ENCODE data around the gene EREG. TPM values are rescaled to one million over a fixed set of nuclear protein-coding genes. Genes with fewer than 3 reads are reported as not detected.
A peak's percentile ranks its signal among the peaks of the same experiment; 100 is the strongest.

EREG gene
- total and polyA plus RNA-seq, 9 of the 15 experiments (the other 6 are each of a cell fraction or from before 2014, with no cell fraction given): 0.97 to 7.3 (median 2.5) TPM

- no peak for TF ChIP-seq NBN (IDR thresholded peaks at IDR 0.05; ENCODE audit: low read depth)
Observed at GRCh38 chr4:74331252-74331651, 33.7 kb upstream of the EREG start (continued).

DNA sequence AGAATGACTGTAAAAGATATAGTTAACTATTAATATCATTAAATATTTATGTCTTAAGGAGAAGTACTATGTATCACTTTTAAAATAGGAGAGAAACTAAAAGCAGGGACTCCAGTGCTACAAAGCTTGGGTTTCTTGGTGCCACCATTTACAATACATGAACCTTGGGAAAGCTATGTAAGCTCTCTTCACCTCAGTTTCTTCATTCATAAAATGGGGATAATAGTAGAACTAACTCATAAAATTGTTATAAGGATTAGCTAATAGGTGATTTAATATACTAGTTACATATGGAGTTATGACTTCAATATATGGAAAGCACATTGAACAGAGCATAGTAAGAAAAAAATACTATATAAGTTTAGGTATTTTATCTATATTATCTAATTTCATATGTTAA, 33.0 kb upstream of the EREG start:
- peak overlapping the region in 1 of 2 experiments; percentile 70; a peak in 1 of 4 replicates for H3K9ac ChIP-seq (ENCODE audit: insufficient read depth in 1 of 2, low read depth in 2 of 2, low read length in 2 of 2)
- H4K20me1 ChIP-seq (replicated peaks; ENCODE audit: control insufficient read depth, insufficient read depth, low read length): no peaks in the 10 kb centered on the region
- H3K4me3 ChIP-seq: no peak overlapping the region
- peaks cover 36% of the 10 kb centered on the region for H3K79me2 ChIP-seq (ENCODE audit: control insufficient read depth, insufficient read depth, low read length)
- no peaks in the 10 kb centered on the region for H3K27me3 ChIP-seq (ENCODE audit: control insufficient read depth in 2 of 2, insufficient read depth in 2 of 2, low read length in 2 of 2)
- no TSS peak for BruUV-seq (replicated peaks)
- no peaks in the 10 kb centered on the region for H3K9me1 ChIP-seq (ENCODE audit: control insufficient read depth, insufficient read depth, low read length)
- in situ Hi-C loops (cut with MboI): no loop called here
- no peak overlapping the region for H3K4me2 ChIP-seq (ENCODE audit: insufficient read depth, low read length)
- H3K27ac ChIP-seq (ENCODE audit: extremely low read depth, low read depth, low read length): peak overlapping the region; percentile 83; the same call in 2 of the 3 replicates
- FAIRE-seq (no peak), ATAC-seq (no peak), DNase-seq (ENCODE audit: extremely low read depth in 1 of 4, low spot score in 3 of 4) (no peak)
- intact Hi-C loops (cut with micrococcal nuclease): loop anchor here (10.0 kb wide), 1 partner anchor 617 kb away; no protein-coding TSS in a partner anchor
- peaks cover 9 to 18% of the 10 kb centered on the region in 2 experiments for H3K4me1 ChIP-seq (replicated peaks in 1 of 2; ENCODE audit: control insufficient read depth in 2 of 2, insufficient read depth in 2 of 2, low read length in 2 of 2)
- H3K36me3 ChIP-seq (ENCODE audit: control insufficient read depth, insufficient read depth, low read length): no peaks in the 10 kb centered on the region
- H2AFZ ChIP-seq (ENCODE audit: low read depth, low read length): peak overlapping the region; percentile 86
- no peaks in the 10 kb centered on the region for H3K9me3 ChIP-seq (replicated peaks; ENCODE audit: control insufficient read depth, insufficient read depth, low read depth, low read length)
- ChIA-PET CTCF (ENCODE audit: low intra/inter-chr PET ratio) (no interaction called here), POLR2A (no interaction called here)
- TF ChIP-seq ELF2 (CRISPR knock-in tag; IDR thresholded peaks at IDR 0.05): 0 out of 2 replicates have a peak, but pooled peaks have one; percentile 18
- TF ChIP-seq RBM25 (IDR thresholded peaks at IDR 0.05; ENCODE audit: low read depth, low read length, severe bottlenecking): peak; percentile 98
- TF ChIP-seq, protein P1, sequence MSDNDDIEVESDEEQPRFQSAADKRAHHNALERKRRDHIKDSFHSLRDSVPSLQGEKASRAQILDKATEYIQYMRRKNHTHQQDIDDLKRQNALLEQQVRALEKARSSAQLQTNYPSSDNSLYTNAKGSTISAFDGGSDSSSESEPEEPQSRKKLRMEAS (CRISPR knock-in tag; IDR thresholded peaks at IDR 0.05): no peak
- TF ChIP-seq ADNP (tag; IDR thresholded peaks at IDR 0.05): peak; percentile 81
- peak; percentile 28 to 37; a peak in 2 of 4 replicates for TF ChIP-seq KDM1A (IDR thresholded peaks at IDR 0.05)
- TF ChIP-seq PBX2 (CRISPR knock-in tag; IDR thresholded peaks at IDR 0.05; ENCODE audit: low read depth): no peak
- no peak for TF ChIP-seq PBX2 (tag; conservative IDR thresholded peaks at IDR 0.05; ENCODE audit: low read depth)
- no peak for TF ChIP-seq ZNF318 (IDR thresholded peaks at IDR 0.05; ENCODE audit: borderline replicate concordance in 1 of 2, low read depth in 1 of 2)
- TF ChIP-seq MAFG (tag; conservative IDR thresholded peaks at IDR 0.05): no peak

All from K562 (cell line).